GM23338 (cell line): ENCODE measurements around the gene NPC1. TPM values are rescaled to one million over a fixed set of nuclear protein-coding genes. Genes with fewer than 3 reads are reported as not detected.

Experiments
- ATAC-seq: fragments of 200-7000 bp; cut with Tn5 transposase; 3 replicates; pipeline ENCODE4 v1.9.1; 2020
- DNase-seq: peaks from one replicate; pipeline ENCODE4 v3.0.0-alpha.2; 2015; ENCODE audit warnings: low spot score
- H2AFZ ChIP-seq: fragments of 200-600 bp; sonication (generic); 2 replicates; pipeline ENCODE4 v1.8.0; 2016; ENCODE audit warnings: antibody characterized with exemption, mild to moderate bottlenecking, moderate library complexity
- H3F3A ChIP-seq: fragments of 200-600 bp; sonication (generic); replicated peaks from 2 replicates; pipeline ENCODE4 v1.8.0; 2017; ENCODE audit warnings: antibody characterized with exemption, mixed run types, low read depth
- H3K27ac ChIP-seq: fragments of 200-600 bp; sonication (generic); 2 replicates; pipeline ENCODE4 v1.6.1; 2016; ENCODE audit warnings: low read depth
- H3K27me3 ChIP-seq: fragments of 200-600 bp; sonication (generic); 2 replicates; pipeline ENCODE4 v1.8.0; 2016; ENCODE audit warnings: mild to moderate bottlenecking, mixed run types, moderate library complexity; ENCODE audit not compliant: insufficient read depth
- H3K36me3 ChIP-seq: fragments of 200-600 bp; sonication (generic); 2 replicates; pipeline ENCODE4 v1.8.0; 2016; ENCODE audit warnings: mild to moderate bottlenecking; ENCODE audit not compliant: insufficient read depth
- H3K4me1 ChIP-seq: fragments of 200-600 bp; sonication (generic); 2 replicates; pipeline ENCODE4 v1.8.0; 2016; ENCODE audit warnings: mild to moderate bottlenecking, moderate library complexity; ENCODE audit not compliant: insufficient read depth
- H3K4me2 ChIP-seq: fragments of 200-600 bp; sonication (generic); 2 replicates; pipeline ENCODE4 v1.7.1; 2017; ENCODE audit warnings: mixed run types
- H3K4me3 ChIP-seq: fragments of 200-600 bp; sonication (generic); 2 replicates; pipeline ENCODE4 v1.6.1; 2016; ENCODE audit warnings: mixed run types
- H3K79me2 ChIP-seq: fragments of 200-600 bp; sonication (generic); replicated peaks from 2 replicates; pipeline ENCODE4 v1.8.0; 2017; ENCODE audit warnings: mild to moderate bottlenecking; ENCODE audit not compliant: insufficient read depth
- H3K9me2 ChIP-seq: fragments of 200-600 bp; sonication (generic); 2 replicates; pipeline ENCODE4 v1.8.0; 2017; ENCODE audit not compliant: insufficient read depth
- H4K20me1 ChIP-seq: fragments of 200-600 bp; sonication (generic); replicated peaks from 2 replicates; pipeline ENCODE4 v1.8.0; 2017; ENCODE audit warnings: mild to moderate bottlenecking; ENCODE audit not compliant: insufficient read depth
- H3K27ac Mint-ChIP-seq: 2 replicates; pipeline ENCODE4 v1.8.0; 2020; ENCODE audit warnings: inconsistent platforms, mild to moderate bottlenecking, moderate library complexity, mixed read lengths
- H3K27me3 Mint-ChIP-seq: 3 replicates; pipeline ENCODE4 v1.8.0; 2022; ENCODE audit warnings: low read depth, mild to moderate bottlenecking, moderate library complexity, mixed read lengths, inconsistent platforms; ENCODE audit not compliant: insufficient read depth, poor library complexity
- H3K36me3 Mint-ChIP-seq: 3 replicates; pipeline ENCODE4 v1.8.0; 2021; ENCODE audit warnings: low read depth, mild to moderate bottlenecking, inconsistent platforms, moderate library complexity, mixed read lengths
- H3K4me1 Mint-ChIP-seq: 3 replicates; pipeline ENCODE4 v1.8.0; 2020; ENCODE audit warnings: mild to moderate bottlenecking, inconsistent platforms, mixed read lengths
- H3K4me3 Mint-ChIP-seq: 3 replicates; pipeline ENCODE4 v1.8.0; 2021; ENCODE audit warnings: moderate library complexity, mild to moderate bottlenecking, inconsistent platforms, mixed read lengths
- H3K9me3 Mint-ChIP-seq: 3 replicates; pipeline ENCODE4 v1.8.0; 2020; ENCODE audit warnings: moderate library complexity, mild to moderate bottlenecking, inconsistent platforms, mixed read lengths
- CREB1 ChIP-seq: fragments of 250-450 bp; sonication (Bioruptor Pico); IDR thresholded peaks from 2 replicates; pipeline ENCODE4 v1.5.0; 2020; ENCODE audit warnings: low read depth, mild to moderate bottlenecking, moderate library complexity
- EZH2 ChIP-seq: fragments of 200-600 bp; sonication (generic); IDR thresholded peaks from one replicate; pipeline ENCODE4 v1.8.0; 2017; ENCODE audit warnings: antibody characterized with exemption, mild to moderate bottlenecking, low read depth; ENCODE audit not compliant: unreplicated experiment
- EZH2phosphoT487 ChIP-seq: fragments of 200-600 bp; sonication (generic); IDR thresholded peaks from one replicate; pipeline ENCODE4 v1.8.1; 2018; ENCODE audit warnings: antibody characterized with exemption; ENCODE audit not compliant: unreplicated experiment
- JUNB ChIP-seq: IDR thresholded peaks from one replicate; pipeline ENCODE4 v1.6.1; 2016; ENCODE audit warnings: antibody characterized with exemption; ENCODE audit not compliant: unreplicated experiment
- NANOG ChIP-seq: IDR thresholded peaks from 2 replicates; pipeline ENCODE4 v1.6.1; 2016; ENCODE audit warnings: antibody characterized with exemption, borderline replicate concordance
- REST ChIP-seq: IDR thresholded peaks from one replicate; pipeline ENCODE4 v1.6.1; 2018; ENCODE audit warnings: antibody characterized with exemption; ENCODE audit not compliant: unreplicated experiment
- STAT1 ChIP-seq: IDR thresholded peaks from one replicate; pipeline ENCODE4 v1.6.1; 2016; ENCODE audit warnings: antibody characterized with exemption; ENCODE audit not compliant: unreplicated experiment
- ZNF114 ChIP-seq: fragments of 250-450 bp; sonication (Bioruptor Pico); IDR thresholded peaks from 2 replicates; pipeline ENCODE4 v1.5.0; 2020; ENCODE audit warnings: mild to moderate bottlenecking, moderate library complexity
- ZNF331 ChIP-seq: fragments of 250-450 bp; sonication (Bioruptor Pico); IDR thresholded peaks from 2 replicates; pipeline ENCODE4 v1.5.0; 2020; ENCODE audit warnings: low read depth, mild to moderate bottlenecking, moderate library complexity
- polyA plus RNA-seq: library from polyadenylated mRNA; unstranded; fragments of >200 nt; fragmentation: Nextera tagmentation; extraction: Ambion mirVana; gene quantifications from 2 replicates; pipeline ENCODE4 v1.2.1, GENCODE V29; 2016
- total RNA-seq: library from RNA; depleted of rRNA; stranded (reverse); fragments of >200 nt; shearing (Covaris generic); gene quantifications from 2 replicates; pipeline ENCODE4 v1.2.3, GENCODE V29; 2014
- TF ChIP-seq, protein P1 (sequence below), 2 experiments: fragments of 200-600 bp in 1 of 2; sonication (generic) in 1 of 2; conservative IDR thresholded peaks; 2 replicates each; pipeline versions ENCODE4 v1.5.1 to v1.6.1; 2016 to 2017; ENCODE audit warnings: antibody characterized with exemption in 2 of 2, low read depth in 2 of 2, mild to moderate bottlenecking in 2 of 2, moderate library complexity in 1 of 2

NPC1 gene
- total and polyA plus RNA-seq, 2 experiments from 2014 or later, result 18.4 to 45.1 TPM

DNA sequence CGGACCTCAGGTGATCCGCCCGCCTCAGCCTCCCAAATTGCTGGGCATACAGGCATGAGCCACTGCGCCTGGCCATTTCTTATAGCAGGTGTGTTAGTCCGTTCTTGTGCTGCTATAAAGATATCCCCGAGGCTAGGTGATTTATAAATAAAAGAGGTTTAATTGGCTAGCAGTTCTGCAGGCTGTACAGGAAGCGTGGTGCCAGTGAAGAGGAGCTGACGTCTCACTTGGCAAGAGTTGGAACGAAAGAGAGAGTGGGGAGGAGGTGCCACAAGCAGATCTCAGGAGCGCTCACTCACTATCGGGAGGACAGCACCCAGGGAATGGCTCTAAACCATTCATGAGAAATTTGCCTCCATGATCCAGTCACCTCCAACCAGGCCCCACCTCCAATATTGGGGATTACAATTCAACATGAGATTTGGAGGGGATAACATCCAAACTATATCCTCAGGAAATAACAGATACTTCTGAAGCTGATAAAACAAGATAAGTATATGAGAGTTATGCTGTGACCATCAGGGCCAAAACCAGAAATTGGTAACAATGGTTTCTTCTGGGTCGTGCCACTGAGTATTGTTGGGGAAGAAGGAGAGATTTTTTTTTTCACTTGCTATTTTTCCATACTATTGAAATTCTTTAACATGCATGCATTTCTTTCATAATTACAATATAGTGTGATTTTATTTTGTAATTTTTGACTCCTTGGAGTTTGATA lies 90.4 kb downstream of the NPC1 start:
- Histone ChIP-seq H3K4me3 (no peak overlapping the region), H2AFZ (peak overlapping the region; percentile 59; the same call in 1 of the 2 replicates), H3K36me3 (no peaks in the 10 kb centered on the region), H3F3A (no peaks in the 10 kb centered on the region), H3K9me2 (no peaks in the 10 kb centered on the region), H4K20me1 (no peaks in the 10 kb centered on the region), H3K27ac (no peak overlapping the region), H3K79me2 (no peaks in the 10 kb centered on the region), H3K27me3 (no peaks in the 10 kb centered on the region), H3K4me1 (no peaks in the 10 kb centered on the region), H3K4me2 (no peak overlapping the region)
- Mint-ChIP-seq H3K9me3 (no peaks in the 10 kb centered on the region; the same call in 2 of the 3 replicates), H3K27me3 (peaks cover 6% of the 10 kb centered on the region), H3K4me1 (no peaks in the 10 kb centered on the region), H3K36me3 (no peaks in the 10 kb centered on the region), H3K4me3 (no peak overlapping the region), H3K27ac (no peak overlapping the region)
- no peak for TF ChIP-seq NANOG
- TF ChIP-seq, protein P1, sequence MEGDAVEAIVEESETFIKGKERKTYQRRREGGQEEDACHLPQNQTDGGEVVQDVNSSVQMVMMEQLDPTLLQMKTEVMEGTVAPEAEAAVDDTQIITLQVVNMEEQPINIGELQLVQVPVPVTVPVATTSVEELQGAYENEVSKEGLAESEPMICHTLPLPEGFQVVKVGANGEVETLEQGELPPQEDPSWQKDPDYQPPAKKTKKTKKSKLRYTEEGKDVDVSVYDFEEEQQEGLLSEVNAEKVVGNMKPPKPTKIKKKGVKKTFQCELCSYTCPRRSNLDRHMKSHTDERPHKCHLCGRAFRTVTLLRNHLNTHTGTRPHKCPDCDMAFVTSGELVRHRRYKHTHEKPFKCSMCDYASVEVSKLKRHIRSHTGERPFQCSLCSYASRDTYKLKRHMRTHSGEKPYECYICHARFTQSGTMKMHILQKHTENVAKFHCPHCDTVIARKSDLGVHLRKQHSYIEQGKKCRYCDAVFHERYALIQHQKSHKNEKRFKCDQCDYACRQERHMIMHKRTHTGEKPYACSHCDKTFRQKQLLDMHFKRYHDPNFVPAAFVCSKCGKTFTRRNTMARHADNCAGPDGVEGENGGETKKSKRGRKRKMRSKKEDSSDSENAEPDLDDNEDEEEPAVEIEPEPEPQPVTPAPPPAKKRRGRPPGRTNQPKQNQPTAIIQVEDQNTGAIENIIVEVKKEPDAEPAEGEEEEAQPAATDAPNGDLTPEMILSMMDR (conservative IDR thresholded peaks at IDR 0.05; ENCODE audit: low read depth in 2 of 2), result no peak
- TF ChIP-seq EZH2phosphoT487, result no peak
- DNase-seq (no peak), ATAC-seq (no peak)

DNA sequence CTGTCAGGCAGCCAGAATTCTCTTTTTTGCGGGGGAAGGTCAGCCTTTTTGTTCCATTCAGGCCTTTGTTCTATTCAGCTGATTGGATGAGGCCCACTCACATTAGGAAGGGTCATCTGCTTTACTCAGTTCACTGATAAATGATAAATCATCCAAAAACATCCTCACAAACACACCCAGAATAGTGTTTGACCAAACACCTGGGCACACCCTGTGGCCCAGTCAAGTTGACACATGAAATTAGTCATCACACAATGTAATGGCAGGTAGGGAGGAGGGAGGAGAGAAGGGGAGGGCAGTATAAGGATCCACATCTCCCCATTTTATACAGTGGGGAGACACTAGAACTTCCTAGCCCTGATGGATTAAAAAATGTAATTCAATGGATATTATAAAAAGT lies 91.3 kb downstream of the NPC1 start:
- Mint-ChIP-seq H3K4me1 (no peaks in the 10 kb centered on the region), H3K9me3 (peaks cover 5% of the 10 kb centered on the region; the same call in 1 of the 3 replicates), H3K27ac (no peak overlapping the region), H3K27me3 (peaks cover 6% of the 10 kb centered on the region), H3K36me3 (no peaks in the 10 kb centered on the region), H3K4me3 (no peak overlapping the region)
- no peaks in the 10 kb centered on the region for H3K4me1 ChIP-seq
- no peaks in the 10 kb centered on the region for H3K9me2 ChIP-seq
- H4K20me1 ChIP-seq, result no peaks in the 10 kb centered on the region
- H3K4me3 ChIP-seq, result no peak overlapping the region
- ATAC-seq (no peak), DNase-seq (no peak)
- no peaks in the 10 kb centered on the region for H3K27me3 ChIP-seq
- H3K36me3 ChIP-seq, result no peaks in the 10 kb centered on the region
- no peaks in the 10 kb centered on the region for H3K79me2 ChIP-seq
- no peak overlapping the region for H3K27ac ChIP-seq
- H2AFZ ChIP-seq, result no peak overlapping the region
- no peaks in the 10 kb centered on the region for H3F3A ChIP-seq
- no peak overlapping the region for H3K4me2 ChIP-seq
- no peak for TF ChIP-seq ZNF114 (CRISPR knock-in tag)
- TF ChIP-seq EZH2phosphoT487, result no peak
- no peak for TF ChIP-seq STAT1
- no peak for TF ChIP-seq CREB1 (CRISPR knock-in tag)
- no peak for TF ChIP-seq REST
- TF ChIP-seq NANOG, result no peak
- TF ChIP-seq, protein P1 (conservative IDR thresholded peaks at IDR 0.05; ENCODE audit: low read depth in 2 of 2), result no peak
- no peak for TF ChIP-seq EZH2
- no peak for TF ChIP-seq JUNB
- no peak for TF ChIP-seq ZNF331 (CRISPR knock-in tag)
